Loucy (cell line): ENCODE data around the gene LMO2.

ENCODE experiments used
- EZH2phosphoT487 ChIP-seq: fragments of 200-600 bp; IDR thresholded peaks from 2 replicates; pipeline ENCODE4 v1.6.1; 2018; ENCODE audit warnings: antibody characterized with exemption, mild to moderate bottlenecking, moderate library complexity, borderline replicate concordance
- TF ChIP-seq, protein P1 (sequence below): fragments of 200-600 bp; sonication (generic); conservative IDR thresholded peaks from 2 replicates; pipeline ENCODE4 v1.5.1; 2014; ENCODE audit warnings: mild to moderate bottlenecking, antibody characterized with exemption, low read length

DNA sequence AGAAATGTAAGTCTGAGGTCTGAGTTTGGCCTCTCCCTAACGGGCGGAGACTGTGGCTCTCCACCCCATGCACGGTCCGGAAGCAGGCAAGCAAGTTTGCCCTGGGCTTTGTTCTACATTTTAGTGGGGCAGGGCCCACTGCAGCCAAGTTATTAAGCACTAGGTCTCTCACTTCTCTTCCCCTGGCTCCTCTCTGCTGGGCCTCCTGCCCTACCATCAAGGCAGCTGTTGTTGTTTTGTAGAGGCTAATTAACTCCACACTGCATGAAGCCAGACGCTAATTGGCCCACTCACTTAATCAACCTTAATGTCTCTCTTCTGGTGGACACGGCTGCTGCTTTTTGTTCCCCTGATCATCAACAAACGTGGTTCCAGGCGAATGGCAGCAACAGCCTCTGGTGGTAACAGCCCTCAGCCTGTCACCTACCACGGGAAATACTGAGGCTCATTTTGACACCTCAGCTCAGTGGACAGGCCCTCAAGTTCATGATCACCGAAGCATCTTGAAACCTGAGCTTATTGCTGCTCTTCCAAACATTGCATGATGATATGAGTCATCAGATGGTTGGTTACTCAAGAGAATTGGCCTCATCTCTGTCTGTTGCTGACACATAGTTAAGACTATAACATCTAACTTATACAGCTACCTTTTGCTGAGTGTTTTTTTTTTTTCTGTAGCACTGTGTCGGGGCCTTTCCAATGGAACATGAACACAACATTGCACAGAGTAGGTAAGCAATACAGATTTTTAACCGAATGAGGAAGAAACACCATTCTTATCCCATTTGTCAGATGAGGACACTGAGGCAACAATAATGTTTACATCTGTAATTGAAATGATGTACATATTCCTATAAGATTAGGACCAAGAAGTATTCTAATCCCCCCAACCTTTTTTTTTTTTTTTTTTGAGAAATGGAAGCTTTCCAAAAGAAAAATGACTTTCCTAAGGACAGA is 20.8 kb upstream of the LMO2 start:
- TF ChIP-seq, protein P1, sequence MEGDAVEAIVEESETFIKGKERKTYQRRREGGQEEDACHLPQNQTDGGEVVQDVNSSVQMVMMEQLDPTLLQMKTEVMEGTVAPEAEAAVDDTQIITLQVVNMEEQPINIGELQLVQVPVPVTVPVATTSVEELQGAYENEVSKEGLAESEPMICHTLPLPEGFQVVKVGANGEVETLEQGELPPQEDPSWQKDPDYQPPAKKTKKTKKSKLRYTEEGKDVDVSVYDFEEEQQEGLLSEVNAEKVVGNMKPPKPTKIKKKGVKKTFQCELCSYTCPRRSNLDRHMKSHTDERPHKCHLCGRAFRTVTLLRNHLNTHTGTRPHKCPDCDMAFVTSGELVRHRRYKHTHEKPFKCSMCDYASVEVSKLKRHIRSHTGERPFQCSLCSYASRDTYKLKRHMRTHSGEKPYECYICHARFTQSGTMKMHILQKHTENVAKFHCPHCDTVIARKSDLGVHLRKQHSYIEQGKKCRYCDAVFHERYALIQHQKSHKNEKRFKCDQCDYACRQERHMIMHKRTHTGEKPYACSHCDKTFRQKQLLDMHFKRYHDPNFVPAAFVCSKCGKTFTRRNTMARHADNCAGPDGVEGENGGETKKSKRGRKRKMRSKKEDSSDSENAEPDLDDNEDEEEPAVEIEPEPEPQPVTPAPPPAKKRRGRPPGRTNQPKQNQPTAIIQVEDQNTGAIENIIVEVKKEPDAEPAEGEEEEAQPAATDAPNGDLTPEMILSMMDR = no peak
- no peak for TF ChIP-seq EZH2phosphoT487
